ENCODE data around the gene VPS26C. TPM values are rescaled to one million over a fixed set of nuclear protein-coding genes. Genes with fewer than 3 reads are reported as not detected.

VPS26C gene
- total RNA-seq, 1 donor from 2014 or later, result 57.6 TPM

GRCh38 chr21:37188825-37189224 is 78.3 kb downstream of the VPS26C start:
- intact Hi-C loops (cut with DNase I), result no loop called here
- H3K27me3 ChIP-seq, result no peaks in the 10 kb centered on the region
- no peak overlapping the region for H3K4me3 ChIP-seq
- H3K36me3 ChIP-seq, result peaks cover 80% of the 10 kb centered on the region
- DNase-seq (no peak), ATAC-seq (no peak)
- TF ChIP-seq, protein P1, sequence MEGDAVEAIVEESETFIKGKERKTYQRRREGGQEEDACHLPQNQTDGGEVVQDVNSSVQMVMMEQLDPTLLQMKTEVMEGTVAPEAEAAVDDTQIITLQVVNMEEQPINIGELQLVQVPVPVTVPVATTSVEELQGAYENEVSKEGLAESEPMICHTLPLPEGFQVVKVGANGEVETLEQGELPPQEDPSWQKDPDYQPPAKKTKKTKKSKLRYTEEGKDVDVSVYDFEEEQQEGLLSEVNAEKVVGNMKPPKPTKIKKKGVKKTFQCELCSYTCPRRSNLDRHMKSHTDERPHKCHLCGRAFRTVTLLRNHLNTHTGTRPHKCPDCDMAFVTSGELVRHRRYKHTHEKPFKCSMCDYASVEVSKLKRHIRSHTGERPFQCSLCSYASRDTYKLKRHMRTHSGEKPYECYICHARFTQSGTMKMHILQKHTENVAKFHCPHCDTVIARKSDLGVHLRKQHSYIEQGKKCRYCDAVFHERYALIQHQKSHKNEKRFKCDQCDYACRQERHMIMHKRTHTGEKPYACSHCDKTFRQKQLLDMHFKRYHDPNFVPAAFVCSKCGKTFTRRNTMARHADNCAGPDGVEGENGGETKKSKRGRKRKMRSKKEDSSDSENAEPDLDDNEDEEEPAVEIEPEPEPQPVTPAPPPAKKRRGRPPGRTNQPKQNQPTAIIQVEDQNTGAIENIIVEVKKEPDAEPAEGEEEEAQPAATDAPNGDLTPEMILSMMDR (IDR thresholded peaks at IDR 0.05), result no peak
- H3K4me1 ChIP-seq, result no peaks in the 10 kb centered on the region
- H3K27ac ChIP-seq, result no peak overlapping the region
- no peaks in the 10 kb centered on the region for H3K9me3 ChIP-seq

DNA sequence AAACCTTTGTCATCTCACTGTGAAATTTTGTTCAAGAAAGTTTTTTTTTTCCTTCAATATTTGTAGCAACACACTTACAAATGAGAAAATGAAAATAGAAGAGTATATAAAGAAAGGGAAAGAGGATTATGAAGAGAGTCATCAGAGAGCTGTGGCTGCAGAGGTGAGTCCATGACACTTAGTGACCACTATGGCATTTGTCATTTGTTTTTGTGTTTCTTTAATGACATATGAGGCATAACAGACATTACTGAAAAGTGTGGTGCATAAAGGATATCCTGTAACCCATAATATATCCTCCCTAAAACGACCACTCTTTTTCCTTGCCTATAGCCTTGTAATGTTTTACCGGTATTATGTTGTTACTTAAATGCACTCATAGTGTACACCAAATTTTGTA is 80.2 kb downstream of the VPS26C start:
- TF ChIP-seq, protein P1 (IDR thresholded peaks at IDR 0.05), result no peak
- no peaks in the 10 kb centered on the region for H3K27me3 ChIP-seq
- ATAC-seq (no peak), DNase-seq (no peak)
- no peaks in the 10 kb centered on the region for H3K9me3 ChIP-seq
- H3K4me3 ChIP-seq, result no peak overlapping the region
- intact Hi-C loops (cut with DNase I), result no loop called here
- H3K4me1 ChIP-seq, result no peaks in the 10 kb centered on the region
- peaks cover 83% of the 10 kb centered on the region for H3K36me3 ChIP-seq
- H3K27ac ChIP-seq, result no peak overlapping the region

- intact Hi-C loops (cut with DNase I), result no loop called here
- TF ChIP-seq, protein P1 (IDR thresholded peaks at IDR 0.05), result no peak
- ATAC-seq, result no peak
- Histone ChIP-seq H3K9me3 (no peaks in the 10 kb centered on the region), H3K4me1 (no peaks in the 10 kb centered on the region), H3K4me3 (no peak overlapping the region), H3K27ac (no peak overlapping the region), H3K36me3 (peaks cover 72% of the 10 kb centered on the region), H3K27me3 (no peaks in the 10 kb centered on the region)
- DNase-seq, result no peak
Measured at GRCh38 chr21:37184784-37185593, 82.1 kb downstream of the VPS26C start.

- no peak for ATAC-seq
- no peak overlapping the region for H3K27ac ChIP-seq
- no peaks in the 10 kb centered on the region for H3K27me3 ChIP-seq
- TF ChIP-seq, protein P1 (IDR thresholded peaks at IDR 0.05), result no peak
- peaks cover 60% of the 10 kb centered on the region for H3K36me3 ChIP-seq
- no peak overlapping the region for H3K4me3 ChIP-seq
- no peaks in the 10 kb centered on the region for H3K4me1 ChIP-seq
- DNase-seq, result no peak
- intact Hi-C loops (cut with DNase I), result no loop called here
- no peaks in the 10 kb centered on the region for H3K9me3 ChIP-seq
Measured at GRCh38 chr21:37183749-37184148, 83.4 kb downstream of the VPS26C start.

GRCh38 chr21:37182222-37182621 is 84.9 kb downstream of the VPS26C start:
- ATAC-seq (no peak), DNase-seq (no peak)
- Histone ChIP-seq H3K36me3 (peaks cover 57% of the 10 kb centered on the region), H3K9me3 (no peaks in the 10 kb centered on the region), H3K4me3 (no peak overlapping the region), H3K27ac (no peak overlapping the region), H3K27me3 (no peaks in the 10 kb centered on the region), H3K4me1 (no peaks in the 10 kb centered on the region)
- intact Hi-C loops (cut with DNase I), result no loop called here
- TF ChIP-seq, protein P1 (IDR thresholded peaks at IDR 0.05), result no peak
